Panc1 (cell line): ENCODE data around the gene CHRNE. TPM values are rescaled to one million over a fixed set of nuclear protein-coding genes. Genes with fewer than 3 reads are reported as not detected.

Experiments used
- ATAC-seq: fragments of 200-7000 bp; cut with Tn5 transposase; 2 replicates; pipeline ENCODE4 v1.9.1; 2020; ENCODE audit warnings: mild to moderate bottlenecking, moderate library complexity
- BruUV-seq: library from RNA; stranded (reverse); fragments of 400-500 nt; replicated peaks from 2 replicates; lab custom pipeline; 2021; lab: Mats Ljungman, UMichigan
- CTCF ChIA-PET: fragments of 300-600 bp; sonication (Branson Sonifier 250); formaldehyde crosslinking; loops from one replicate; lab custom pipeline; 2022; ENCODE audit warnings: antibody characterized with exemption; lab: Charles Lee
- POLR2A ChIA-PET: fragments of 300-600 bp; sonication (Branson Sonifier 250); formaldehyde crosslinking; loops from one replicate; lab custom pipeline; 2022; ENCODE audit warnings: antibody characterized with exemption; lab: Charles Lee
- DNase-seq: peaks from one replicate; pipeline ENCODE4 v3.0.0-alpha.2; 2010; ENCODE audit warnings: low read depth, low spot score
- H3K27ac ChIP-seq: 2 replicates; pipeline ENCODE4 v1.5.1; 2011; ENCODE audit warnings: mild to moderate bottlenecking, low read length, inconsistent platforms
- H3K27me3 ChIP-seq: fragments of 200-500 bp; sonication (Bioruptor generic); 2 replicates; pipeline ENCODE4 v1.6.0; 2014; ENCODE audit warnings: low read length, inconsistent platforms; ENCODE audit not compliant: control insufficient read depth, insufficient read depth
- H3K36me3 ChIP-seq: fragments of 200-500 bp; sonication (Bioruptor generic); 2 replicates; pipeline ENCODE4 v1.5.1; 2014; ENCODE audit warnings: inconsistent platforms, mild to moderate bottlenecking, low read length, moderate library complexity; ENCODE audit not compliant: control insufficient read depth, insufficient read depth
- H3K4me1 ChIP-seq: 2 replicates; pipeline ENCODE4 v1.5.1; 2011; ENCODE audit warnings: inconsistent platforms, mild to moderate bottlenecking, low read length, moderate library complexity; ENCODE audit not compliant: control insufficient read depth, insufficient read depth
- H3K4me3 ChIP-seq, 2 experiments: 2 replicates each; pipeline ENCODE4 v1.5.1; 2011 to 2012; ENCODE audit warnings: low read depth in 2 of 2, low read length in 2 of 2, mild to moderate bottlenecking in 2 of 2, inconsistent platforms in 1 of 2, moderate library complexity in 1 of 2
- H3K9me3 ChIP-seq: fragments of 200-500 bp; sonication (Bioruptor generic); 2 replicates; pipeline ENCODE4 v1.5.1; 2014; ENCODE audit warnings: low read depth, mild to moderate bottlenecking, inconsistent platforms, low read length, moderate library complexity; ENCODE audit not compliant: control insufficient read depth, insufficient read depth
- CTCF ChIP-seq: fragments of 450-650 bp; IDR thresholded peaks from 2 replicates; pipeline ENCODE4 v1.5.1; 2017; ENCODE audit warnings: mild to moderate bottlenecking
- POLR2AphosphoS5 ChIP-seq: IDR thresholded peaks from 2 replicates; pipeline ENCODE4 v1.6.1; 2012; ENCODE audit warnings: mild to moderate bottlenecking, low read depth, low read length, moderate library complexity
- REST ChIP-seq, 2 experiments: IDR thresholded peaks; 2 replicates each; pipeline ENCODE4 v1.6.1; 2011 to 2012; ENCODE audit warnings: low read depth in 2 of 2, control low read depth in 1 of 2, low read length in 1 of 2, mild to moderate bottlenecking in 1 of 2, moderate library complexity in 1 of 2; ENCODE audit not compliant: insufficient read depth in 1 of 2
- SIN3A ChIP-seq: IDR thresholded peaks from 2 replicates; pipeline ENCODE4 v1.6.1; 2012; ENCODE audit warnings: low read depth, mild to moderate bottlenecking, low read length, moderate library complexity, borderline replicate concordance; ENCODE audit not compliant: insufficient read depth
- TCF7L2 ChIP-seq: IDR thresholded peaks from 2 replicates; pipeline ENCODE4 v1.6.1; 2011; ENCODE audit warnings: mild to moderate bottlenecking, low read depth, low read length, inconsistent platforms
- in situ Hi-C: cut with HindIII; loops from 2 replicates; pipeline ENCODE4 v1.10.0; 2016; ENCODE audit warnings: low sequenced_read_pairs, low pct_unique_long_range_greater_than_20kb
- intact Hi-C: fragments of 100-400 bp; cut with micrococcal nuclease; formaldehyde crosslinking; loops from one replicate; pipeline ENCODE4 v1.10.0; 2022; ENCODE audit not compliant: unreplicated experiment
- total RNA-seq: library from RNA; stranded (reverse); gene quantifications from one replicate; pipeline ENCODE4 v1.2.1, GENCODE V29; 2021; ENCODE audit not compliant: unreplicated experiment

Gene CHRNE
- total RNA-seq, 1 experiment from 2014 or later = 0.13 TPM

DNA sequence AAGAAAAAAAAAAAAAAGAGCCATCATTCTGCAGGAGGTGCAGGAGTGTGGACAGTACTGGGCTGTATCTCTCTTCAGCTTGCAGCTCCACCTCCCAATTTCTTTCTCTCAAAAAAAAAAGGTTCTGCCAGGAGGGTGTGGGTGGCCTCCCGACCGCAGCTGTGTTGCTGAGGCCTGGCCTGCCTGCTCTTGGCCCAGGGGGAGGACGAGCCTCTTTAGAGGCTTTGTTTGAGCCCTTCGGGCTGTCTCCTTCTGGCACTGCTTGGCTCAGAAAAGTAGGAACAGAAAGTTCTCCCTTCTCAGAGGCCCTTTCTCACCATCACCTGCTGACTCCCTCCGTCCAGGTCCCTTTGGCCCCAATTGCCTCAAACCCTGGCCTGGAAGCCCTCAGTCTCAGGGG lies 25.8 kb downstream of the CHRNE start:
- intact Hi-C loops (no loop called here), in situ Hi-C loops (no loop called here)
- no peak overlapping the region for H3K4me3 ChIP-seq
- CTCF ChIA-PET = no interaction called here
- no peak for DNase-seq
- H3K27ac ChIP-seq = no peak overlapping the region
- no peaks in the 10 kb centered on the region for H3K9me3 ChIP-seq
- BruUV-seq = no TSS peak
- POLR2A ChIA-PET = no interaction called here
- no peaks in the 10 kb centered on the region for H3K36me3 ChIP-seq
- H3K27me3 ChIP-seq = no peaks in the 10 kb centered on the region
- TF ChIP-seq POLR2AphosphoS5 (no peak), REST (IDR thresholded peaks at IDR 0.05; ENCODE audit: insufficient read depth in 1 of 2, low read depth in 2 of 2, low read length in 1 of 2) (no peak), CTCF (no peak), SIN3A (no peak), TCF7L2 (no peak)
- no peak for ATAC-seq
- H3K4me1 ChIP-seq = no peaks in the 10 kb centered on the region

- Histone ChIP-seq H3K36me3 (no peaks in the 10 kb centered on the region), H3K27ac (no peak overlapping the region), H3K4me1 (no peaks in the 10 kb centered on the region), H3K27me3 (no peaks in the 10 kb centered on the region), H3K4me3 (no peak overlapping the region), H3K9me3 (no peaks in the 10 kb centered on the region)
- ChIA-PET CTCF (no interaction called here), POLR2A (no interaction called here)
- ATAC-seq (no peak), DNase-seq (no peak)
- no TSS peak for BruUV-seq
- intact Hi-C loops (no loop called here), in situ Hi-C loops (no loop called here)
- TF ChIP-seq CTCF (no peak), POLR2AphosphoS5 (no peak), TCF7L2 (no peak), REST (IDR thresholded peaks at IDR 0.05; ENCODE audit: insufficient read depth in 1 of 2, low read depth in 2 of 2, low read length in 1 of 2) (no peak), SIN3A (no peak)
Observed at GRCh38 chr17:4872786-4873185, 30.1 kb downstream of the CHRNE start.
